GM12878 (cell line): ENCODE results near the gene MEAK7. TPM values are rescaled to one million over a fixed set of nuclear protein-coding genes. Genes with fewer than 3 reads are reported as not detected.

Source experiments
- ATAC-seq: fragments of 200-7000 bp; cut with Tn5 transposase; 3 replicates; pipeline ENCODE4 v1.9.1; 2020; ENCODE audit warnings: mild to moderate bottlenecking, moderate library complexity
- BruUV-seq: library from RNA; stranded (reverse); fragments of 400-500 nt; replicated peaks from 2 replicates; lab custom pipeline; 2021; lab: Mats Ljungman, UMichigan
- CTCF ChIA-PET: fragments of 300-600 bp; sonication (Branson Sonifier 250); formaldehyde crosslinking; extraction: SDS; loops from one replicate; lab custom pipeline; 2021; ENCODE audit warnings: inconsistent platforms; lab: Yijun Ruan, JAX
- POLR2A ChIA-PET: fragments of 350-600 bp; formaldehyde crosslinking; extraction: SDS; loops from one replicate; lab custom pipeline; 2021; ENCODE audit warnings: inconsistent platforms; lab: Charles Lee
- RAD21 ChIA-PET: fragments of 300-600 bp; sonication (Branson Sonifier 250); formaldehyde crosslinking; loops from one replicate; lab custom pipeline; 2023; ENCODE audit warnings: antibody characterized with exemption; ENCODE audit not compliant: unreplicated experiment; lab: Charles Lee
- SMC1A ChIA-PET: fragments of 300-600 bp; sonication (Branson Sonifier 250); formaldehyde crosslinking; loops from one replicate; lab custom pipeline; 2023; ENCODE audit not compliant: unreplicated experiment, uncharacterized antibody; lab: Charles Lee
- DNase-seq: peaks from one replicate; pipeline ENCODE4 v3.0.0-alpha.2; 2011; ENCODE audit warnings: low read depth, low spot score
- FAIRE-seq: peaks from 3 replicates; lab custom pipeline; 2011; peaks lifted over from hg19 to GRCh38; lab: Jason Lieb, UNC
- H2AFZ ChIP-seq: 2 replicates; pipeline ENCODE4 v1.6.0; 2011; ENCODE audit warnings: low read depth, low read length, control low read depth; ENCODE audit not compliant: control insufficient read depth
- H3K27ac ChIP-seq: 2 replicates; pipeline ENCODE4 v1.5.1; 2011; ENCODE audit warnings: control low read depth; ENCODE audit not compliant: control insufficient read depth, insufficient read depth
- H3K27me3 ChIP-seq, 2 experiments: replicated peaks in 1 of 2; 2 replicates each; pipeline versions ENCODE4 v1.6.0 to v1.6.1; 2011; ENCODE audit warnings: low read length in 1 of 2; ENCODE audit not compliant: control insufficient read depth in 2 of 2, insufficient read depth in 2 of 2
- H3K36me3 ChIP-seq, 2 experiments: 2 replicates each; pipeline ENCODE4 v1.5.1; 2011; ENCODE audit warnings: low read length in 1 of 2; ENCODE audit not compliant: control insufficient read depth in 2 of 2, insufficient read depth in 2 of 2
- H3K4me1 ChIP-seq: 2 replicates; pipeline ENCODE4 v1.6.1; 2011; ENCODE audit warnings: mild to moderate bottlenecking, low read length, moderate library complexity, mixed read lengths; ENCODE audit not compliant: control insufficient read depth, insufficient read depth
- H3K4me2 ChIP-seq: 2 replicates; pipeline ENCODE4 v1.6.0; 2011; ENCODE audit warnings: control low read depth; ENCODE audit not compliant: control insufficient read depth, insufficient read depth
- H3K4me3 ChIP-seq: fragments of 200-600 bp; sonication (generic); 2 replicates; pipeline ENCODE4 v1.5.1; 2016
- H3K79me2 ChIP-seq: 2 replicates; pipeline ENCODE4 v1.6.0; 2011; ENCODE audit warnings: low read length; ENCODE audit not compliant: control insufficient read depth, insufficient read depth
- H3K9ac ChIP-seq: 2 replicates; pipeline ENCODE4 v1.8.0; 2011; ENCODE audit warnings: low read length, control low read depth, mixed read lengths; ENCODE audit not compliant: control insufficient read depth, insufficient read depth
- H3K9me3 ChIP-seq: replicated peaks from 3 replicates; pipeline ENCODE4 v1.5.1; 2011; ENCODE audit warnings: mild to moderate bottlenecking, low read length; ENCODE audit not compliant: control insufficient read depth, insufficient read depth
- H4K20me1 ChIP-seq: 2 replicates; pipeline ENCODE4 v1.6.0; 2011; ENCODE audit not compliant: control insufficient read depth, insufficient read depth
- ASH2L ChIP-seq: fragments of 300-600, 200-600 bp; sonication (generic); IDR thresholded peaks from 2 replicates; pipeline ENCODE4 v1.6.1; 2017; ENCODE audit warnings: low read depth, mild to moderate bottlenecking, borderline replicate concordance
- EED ChIP-seq: sonication (generic); IDR thresholded peaks from 2 replicates; pipeline ENCODE4 v1.6.1; 2016; ENCODE audit warnings: antibody characterized with exemption, low read depth
- FOXK2 ChIP-seq: fragments of 450-650 bp; IDR thresholded peaks from 2 replicates; pipeline ENCODE4 v1.6.1; 2017; ENCODE audit warnings: mild to moderate bottlenecking, moderate library complexity
- KAT2A ChIP-seq: conservative IDR thresholded peaks from 2 replicates; pipeline ENCODE4 v1.6.1; 2011; ENCODE audit warnings: low read depth, low read length; ENCODE audit not compliant: control insufficient read depth
- WRNIP1 ChIP-seq: IDR thresholded peaks from 2 replicates; pipeline ENCODE4 v1.6.1; 2011; ENCODE audit warnings: low read depth, low read length, improper control_type of control experiment, borderline replicate concordance
- ZBTB4 ChIP-seq: fragments of 450-650 bp; formaldehyde crosslinking; IDR thresholded peaks from 2 replicates; pipeline ENCODE4 v1.4.0; 2022; ENCODE audit warnings: mild to moderate bottlenecking, moderate library complexity
- WGBS: methylation state at CpG from one replicate; pipeline ENCODE4 v1.1.6; 2016; ENCODE audit warnings: low lambda C conversion rate; ENCODE audit not compliant: insufficient replicate concordance, insufficient coverage; ENCODE audit errors: missing lambda C conversion rate; 5-methylcytosine and 5-hydroxymethylcytosine counted together
- in situ Hi-C: fragments of 300-500 bp; cut with MboI; formaldehyde crosslinking; loops from 9 replicates; pipeline ENCODE4 v1.14.3; 2018; ENCODE audit warnings: mixed read lengths
- intact Hi-C: fragments of 100-400 bp; cut with micrococcal nuclease; formaldehyde crosslinking; loops from one replicate; pipeline ENCODE4 v1.14.2; 2022; ENCODE audit not compliant: unreplicated experiment
- polyA plus RNA-seq, 11 experiments: library from polyadenylated mRNA; depleted of rRNA in 4 of 11; unstranded in 6 of 11; stranded (reverse) in 5 of 11; fragments of >200 nt; fragmentation: Nextera tagmentation in 4 of 11; fragmentation: Illumina TruSeq in 1 of 11; extraction: Ambion mirVana in 4 of 11; extraction: Trizol in 1 of 11; gene quantifications; 1 replicate in 1 of 11; 2 replicates in 10 of 11; pipeline versions ENCODE4 v1.2.1 to v1.2.3, GENCODE V29; 2011 to 2016; ENCODE audit warnings: inconsistent platforms in 2 of 11, missing spikeins in 2 of 11, low read depth in 1 of 11
- total RNA-seq, 4 experiments: library from RNA; depleted of rRNA in 3 of 4; stranded (reverse); fragments of >200 nt in 3 of 4; fragmentation: Illumina TruSeq in 1 of 4; extraction: Trizol in 1 of 4; gene quantifications; 2 replicates each; pipeline versions ENCODE4 v1.2.1 to v1.2.3, GENCODE V29; 2013 to 2021

MEAK7 gene
- total and polyA plus RNA-seq, 10 of the 15 experiments (the other 5 are each of a cell fraction or from before 2014, with no cell fraction given), result 1.4 to 11.9 (median 6.4) TPM

- TF ChIP-seq ZBTB4 (CRISPR knock-in tag), result no peak
These were observed 28.1 kb downstream of the MEAK7 start (continued) for GRCh38 chr16:84476401-84476800.

GRCh38 chr16:84475643-84476240, 28.7 kb downstream of the MEAK7 start:
- Histone ChIP-seq H3K4me1 (no peaks in the 10 kb centered on the region), H3K4me2 (no peak overlapping the region), H4K20me1 (no peaks in the 10 kb centered on the region), H2AFZ (no peak overlapping the region), H3K79me2 (no peaks in the 10 kb centered on the region), H3K4me3 (no peak overlapping the region), H3K9me3 (peaks cover 1% of the 10 kb centered on the region; the same call in 1 of the 3 replicates), H3K27me3 (no peaks in the 10 kb centered on the region), H3K9ac (no peak overlapping the region), H3K36me3 (no peaks in the 10 kb centered on the region; a peak in 1 of 4 replicates)
- POLR2A ChIA-PET, result no interaction called here
- 77% methylated on average over 8 of the region's 8 CpGs for whole genome bisulfite sequencing
- SMC1A ChIA-PET, result no interaction called here
- no TSS peak for BruUV-seq
- in situ Hi-C loops (no loop called here), intact Hi-C loops (no loop called here)
- ATAC-seq (no peak), FAIRE-seq (no peak), DNase-seq (no peak)
- CTCF ChIA-PET, result no interaction called here
- RAD21 ChIA-PET, result no interaction called here
- TF ChIP-seq KAT2A, result no peak
- no peak for TF ChIP-seq ASH2L
- no peak for TF ChIP-seq FOXK2
- TF ChIP-seq EED, result no peak
- no peak for TF ChIP-seq WRNIP1
- TF ChIP-seq, all 136 proteins: peak for 0
- H3K27ac ChIP-seq, result no peak overlapping the region
